SJSA1 (cell line): ENCODE measurements around the gene RBBP5. TPM values are rescaled to one million over a fixed set of nuclear protein-coding genes. Genes with fewer than 3 reads are reported as not detected.

Source experiments
- DNase-seq, 2 experiments: peaks; one replicate each; pipeline ENCODE4 v3.0.0-alpha.2; 2015 to 2020; ENCODE audit warnings: low spot score in 2 of 2, low read depth in 1 of 2
- H3K27ac ChIP-seq: fragments of 250-450 bp; sonication (Bioruptor Pico); 2 replicates; pipeline ENCODE4 v1.5.1; 2020; ENCODE audit warnings: mild to moderate bottlenecking, moderate library complexity
- H3K27me3 ChIP-seq: fragments of 250-450 bp; sonication (Bioruptor Pico); replicated peaks from 2 replicates; pipeline ENCODE4 v1.5.1; 2020; ENCODE audit warnings: mild to moderate bottlenecking, moderate library complexity
- H3K36me3 ChIP-seq: fragments of 250-450 bp; sonication (Bioruptor Pico); 2 replicates; pipeline ENCODE4 v1.5.1; 2020; ENCODE audit warnings: mild to moderate bottlenecking
- H3K4me1 ChIP-seq: fragments of 250-450 bp; sonication (Bioruptor Pico); replicated peaks from 2 replicates; pipeline ENCODE4 v1.6.1; 2021; ENCODE audit warnings: mild to moderate bottlenecking
- H3K4me3 ChIP-seq: fragments of 250-450 bp; sonication (Bioruptor Pico); 2 replicates; pipeline ENCODE4 v1.5.1; 2020; ENCODE audit warnings: mild to moderate bottlenecking
- H3K9me3 ChIP-seq: fragments of 250-450 bp; sonication (Bioruptor Pico); replicated peaks from 2 replicates; pipeline ENCODE4 v1.5.1; 2020; ENCODE audit warnings: mild to moderate bottlenecking
- total RNA-seq: library from RNA; depleted of rRNA; stranded (reverse); fragments of >200 nt; shearing (Covaris generic); gene quantifications from 2 replicates; pipeline ENCODE4 v1.2.3, GENCODE V29; 2014

Gene RBBP5
- total RNA-seq, 1 experiment from 2014 or later: 30.2 TPM

GRCh38 chr1:205052690-205053089 lies 69.1 kb downstream of the RBBP5 start:
- Histone ChIP-seq H3K4me3 (no peak overlapping the region), H3K27me3 (peaks cover 34% of the 10 kb centered on the region), H3K4me1 (no peaks in the 10 kb centered on the region), H3K27ac (no peak overlapping the region), H3K9me3 (no peaks in the 10 kb centered on the region), H3K36me3 (no peaks in the 10 kb centered on the region)
- DNase-seq: no peak

DNA sequence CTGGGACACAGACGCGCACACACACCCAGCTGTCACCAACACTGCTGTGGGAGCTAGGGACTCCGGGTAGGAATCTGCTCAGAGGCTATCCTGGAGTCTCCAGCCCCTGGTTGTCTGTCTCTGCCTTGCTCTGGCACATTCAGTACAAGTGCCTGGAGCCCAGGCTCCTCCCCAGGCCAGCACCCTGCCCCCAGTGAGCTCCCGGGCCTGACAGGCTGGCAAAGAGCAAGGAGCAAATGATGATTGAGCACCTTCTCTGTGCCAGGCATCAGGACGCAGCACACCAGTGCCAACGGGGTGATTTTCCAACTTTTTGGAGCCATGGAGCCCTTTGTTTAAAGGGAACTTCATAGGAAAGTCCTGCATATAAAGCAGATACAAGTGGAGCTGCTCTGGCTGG lies 72.3 kb downstream of the RBBP5 start:
- H3K27me3 ChIP-seq: peaks cover 46% of the 10 kb centered on the region

DNA sequence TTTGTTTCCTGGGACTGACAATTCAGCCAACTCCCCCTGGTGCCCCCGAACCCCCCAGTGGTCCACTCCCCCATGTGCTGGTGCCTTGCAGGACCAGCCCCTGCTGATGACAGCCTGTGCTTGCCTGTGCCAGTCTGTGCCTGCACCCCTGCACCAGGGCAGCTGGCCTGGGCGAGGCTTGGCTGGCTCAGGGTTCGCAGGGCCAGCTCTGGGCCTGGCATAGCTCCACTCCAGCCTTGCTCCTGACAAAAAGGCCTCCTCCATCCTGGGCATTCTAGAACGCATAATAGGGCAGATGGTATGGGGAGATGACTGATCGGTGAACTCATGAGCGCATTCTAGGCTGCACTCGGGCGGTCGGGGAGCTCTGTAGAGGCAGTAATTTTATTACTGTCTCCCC lies 73.4 kb downstream of the RBBP5 start:
- no peaks in the 10 kb centered on the region for H3K4me1 ChIP-seq
- no peak for DNase-seq
- H3K36me3 ChIP-seq: no peaks in the 10 kb centered on the region
- H3K27ac ChIP-seq: no peak overlapping the region
- H3K27me3 ChIP-seq: peaks cover 51% of the 10 kb centered on the region
- H3K9me3 ChIP-seq: no peaks in the 10 kb centered on the region
- no peak overlapping the region for H3K4me3 ChIP-seq

More for the DNA sequence above, 72.3 kb downstream of the RBBP5 start:
- Histone ChIP-seq H3K4me1 (no peaks in the 10 kb centered on the region), H3K4me3 (no peak overlapping the region), H3K9me3 (no peaks in the 10 kb centered on the region), H3K36me3 (no peaks in the 10 kb centered on the region), H3K27ac (no peak overlapping the region)
- no peak for DNase-seq

DNA sequence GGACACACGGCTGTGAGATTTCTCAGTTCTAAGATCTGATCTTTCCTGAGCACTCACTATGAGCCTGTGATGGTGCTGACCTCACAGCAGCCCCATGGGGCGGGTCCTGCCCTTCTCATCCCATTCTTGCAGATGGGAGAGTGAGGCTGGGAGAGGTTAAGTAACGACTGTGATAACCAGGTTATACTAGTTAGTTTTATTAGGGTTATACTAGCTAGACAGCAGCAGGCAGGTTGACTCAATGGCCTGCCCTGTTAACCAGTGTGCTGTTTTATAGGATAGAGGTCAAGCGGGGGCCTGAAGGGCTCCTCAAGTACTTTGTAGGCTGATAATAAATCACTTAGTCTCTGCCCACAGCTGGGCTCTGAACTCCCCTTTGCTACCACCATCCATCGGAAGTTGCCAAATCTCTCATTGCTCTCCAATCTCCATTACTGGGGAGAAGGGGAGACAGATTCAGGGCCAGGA lies 74.0 kb downstream of the RBBP5 start:
- Histone ChIP-seq H3K27ac (no peak overlapping the region), H3K27me3 (peaks cover 51% of the 10 kb centered on the region), H3K4me1 (no peaks in the 10 kb centered on the region), H3K4me3 (no peak overlapping the region), H3K36me3 (no peaks in the 10 kb centered on the region), H3K9me3 (no peaks in the 10 kb centered on the region)
- no peak for DNase-seq

DNA sequence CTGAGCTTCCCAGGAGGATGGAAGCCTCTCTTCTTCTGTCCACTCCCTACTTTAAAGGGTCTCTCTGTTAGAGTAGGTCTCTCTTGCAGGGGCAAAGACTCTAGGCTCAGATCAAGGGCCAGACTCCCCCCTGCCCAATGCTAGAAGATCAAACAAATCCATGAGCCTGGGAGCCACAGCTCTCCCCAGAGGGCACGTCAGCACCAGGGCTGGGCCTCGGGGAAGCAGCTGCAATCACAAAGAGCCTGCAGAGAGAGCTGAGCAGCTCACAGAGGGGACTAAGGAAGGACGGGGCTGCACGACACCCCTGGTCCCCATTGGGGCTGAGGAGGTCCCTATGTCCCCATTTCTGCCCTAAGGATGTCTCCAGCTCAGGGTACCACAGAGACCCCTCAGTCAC lies 74.9 kb downstream of the RBBP5 start:
- no peaks in the 10 kb centered on the region for H3K4me1 ChIP-seq

GRCh38 chr1:205045146-205045545 lies 76.6 kb downstream of the RBBP5 start:
- Histone ChIP-seq H3K9me3 (no peaks in the 10 kb centered on the region), H3K4me1 (no peaks in the 10 kb centered on the region), H3K36me3 (no peaks in the 10 kb centered on the region), H3K27me3 (peaks cover 52% of the 10 kb centered on the region), H3K27ac (no peak overlapping the region), H3K4me3 (no peak overlapping the region)
- no peak for DNase-seq

More for the DNA sequence above, 74.9 kb downstream of the RBBP5 start:
- H3K27ac ChIP-seq: no peak overlapping the region
- H3K4me3 ChIP-seq: no peak overlapping the region
- H3K27me3 ChIP-seq: peaks cover 59% of the 10 kb centered on the region
- no peaks in the 10 kb centered on the region for H3K36me3 ChIP-seq
- no peaks in the 10 kb centered on the region for H3K9me3 ChIP-seq
- DNase-seq: no peak

- no peaks in the 10 kb centered on the region for H3K9me3 ChIP-seq
- no peaks in the 10 kb centered on the region for H3K4me1 ChIP-seq
- H3K36me3 ChIP-seq: no peaks in the 10 kb centered on the region
- no peak overlapping the region for H3K4me3 ChIP-seq
- no peak overlapping the region for H3K27ac ChIP-seq
- H3K27me3 ChIP-seq: peaks cover 52% of the 10 kb centered on the region
- DNase-seq: no peak
Measured at GRCh38 chr1:205044741-205045140, 77.0 kb downstream of the RBBP5 start.

- H3K4me1 ChIP-seq: no peaks in the 10 kb centered on the region
- H3K9me3 ChIP-seq: no peaks in the 10 kb centered on the region
- H3K27me3 ChIP-seq: peaks cover 44% of the 10 kb centered on the region
- no peaks in the 10 kb centered on the region for H3K36me3 ChIP-seq
- H3K4me3 ChIP-seq: no peak overlapping the region
- no peak overlapping the region for H3K27ac ChIP-seq
- no peak for DNase-seq
Measured at GRCh38 chr1:205043866-205044265, 77.9 kb downstream of the RBBP5 start.

- H3K4me1 ChIP-seq: no peaks in the 10 kb centered on the region
- H3K27me3 ChIP-seq: peaks cover 44% of the 10 kb centered on the region
- DNase-seq: no peak
Measured at GRCh38 chr1:205042911-205043806, 78.6 kb downstream of the RBBP5 start, which contains the start of gene CNTN2. Gene CNTN2 (plus strand): TSS chr1:205043212. CDS start chr1:205053186, 9,974 bp downstream.

GRCh38 chr1:205041998-205042910 lies 79.5 kb downstream of the RBBP5 start:
- Histone ChIP-seq H3K4me1 (no peaks in the 10 kb centered on the region), H3K4me3 (no peak overlapping the region), H3K27me3 (peaks cover 37% of the 10 kb centered on the region), H3K27ac (no peak overlapping the region), H3K36me3 (no peaks in the 10 kb centered on the region), H3K9me3 (no peaks in the 10 kb centered on the region)
- DNase-seq: no peak

More at GRCh38 chr1:205042911-205043806, 78.6 kb downstream of the RBBP5 start, which contains the start of gene CNTN2:
- no peaks in the 10 kb centered on the region for H3K36me3 ChIP-seq
- no peak within 1 kb of the TSS for H3K4me3 ChIP-seq
- no peaks in the 10 kb centered on the region for H3K9me3 ChIP-seq
- H3K27ac ChIP-seq: no peak within 1 kb of the TSS

DNA sequence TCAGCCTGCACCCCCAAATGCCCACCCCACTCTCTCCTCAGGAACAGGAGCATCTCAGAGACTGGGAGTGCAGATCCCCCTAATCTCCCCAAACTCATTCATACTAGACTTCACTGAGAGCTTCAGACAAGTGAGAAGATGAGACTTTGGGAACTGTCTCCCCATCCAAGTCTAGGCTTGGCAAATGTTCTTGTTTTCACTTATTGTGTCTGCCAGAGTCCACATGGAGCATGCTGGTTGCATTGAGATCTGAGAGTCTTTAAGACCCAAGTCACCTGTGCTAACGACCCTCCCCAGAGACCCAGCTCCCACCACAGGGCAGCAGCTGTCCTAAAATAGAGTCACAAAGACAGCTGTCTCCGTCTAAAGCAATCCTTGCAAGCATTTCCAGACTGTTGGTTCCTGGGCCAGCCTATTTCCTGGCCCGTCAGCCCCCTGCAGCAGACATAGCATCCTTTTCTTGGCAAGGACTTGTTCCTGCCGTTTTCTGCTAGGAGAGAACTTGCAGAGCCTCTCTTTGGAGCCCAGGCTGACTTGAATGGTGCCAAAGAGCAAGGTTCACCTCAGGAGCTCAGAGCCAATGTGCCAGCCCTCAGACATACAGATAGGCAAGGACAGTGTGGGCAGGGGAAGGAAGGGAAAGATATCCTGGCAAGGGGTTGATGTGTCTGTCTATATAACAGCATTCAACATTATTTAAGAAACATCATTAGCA lies 80.6 kb downstream of the RBBP5 start:
- H3K4me3 ChIP-seq: no peak overlapping the region
- no peaks in the 10 kb centered on the region for H3K36me3 ChIP-seq
- H3K27ac ChIP-seq: no peak overlapping the region
- H3K9me3 ChIP-seq: no peaks in the 10 kb centered on the region
- peaks cover 32% of the 10 kb centered on the region for H3K27me3 ChIP-seq
- no peaks in the 10 kb centered on the region for H3K4me1 ChIP-seq
- DNase-seq: no peak

- Histone ChIP-seq H3K27ac (no peak overlapping the region), H3K36me3 (no peaks in the 10 kb centered on the region), H3K9me3 (no peaks in the 10 kb centered on the region), H3K27me3 (peaks cover 17% of the 10 kb centered on the region), H3K4me1 (no peaks in the 10 kb centered on the region), H3K4me3 (no peak overlapping the region)
- no peak for DNase-seq
Measured at GRCh38 chr1:205038132-205038786, 83.5 kb downstream of the RBBP5 start.

- peaks cover 20% of the 10 kb centered on the region for H3K27me3 ChIP-seq
- no peak overlapping the region for H3K4me3 ChIP-seq
- DNase-seq: no peak
- H3K9me3 ChIP-seq: no peaks in the 10 kb centered on the region
- no peak overlapping the region for H3K27ac ChIP-seq
- no peaks in the 10 kb centered on the region for H3K36me3 ChIP-seq
- H3K4me1 ChIP-seq: no peaks in the 10 kb centered on the region
Measured at GRCh38 chr1:205037539-205037938, 84.2 kb downstream of the RBBP5 start.
